Thyroid gland (tissue), 4 donors: Measurements from ENCODE around the gene CDK19. TPM values are rescaled to one million over a fixed set of nuclear protein-coding genes. Genes with fewer than 3 reads are reported as not detected.
"Not testable (repeated sequence)": the region's sequence is repeated elsewhere in the genome, so short reads cannot be mapped to it uniquely, and the experiment has no call there.

Experiments used
- DNase-seq, 2 donors: peaks; one replicate each; pipeline ENCODE4 v3.0.0-alpha.2; 2019
- H3K27ac ChIP-seq, 3 donors: fragments of 200-600 bp; sonication (generic); 1 replicate in 2 of 3; 2 replicates in 1 of 3; pipeline ENCODE4 v1.5.1; 2016 to 2019; ENCODE audit warnings: mild to moderate bottlenecking in 1 of 3, moderate library complexity in 1 of 3
- H3K27me3 ChIP-seq: fragments of 200-600 bp; sonication (generic); one replicate; pipeline ENCODE4 v1.5.1; 2019
- H3K36me3 ChIP-seq, 2 donors: fragments of 200-600 bp; sonication (generic); one replicate each; pipeline ENCODE4 v1.5.1; 2016 to 2019
- H3K4me1 ChIP-seq, 2 donors: fragments of 200-600 bp; sonication (generic); one replicate each; pipeline ENCODE4 v1.5.1; 2017 to 2019
- H3K4me3 ChIP-seq, 3 donors: fragments of 200-600 bp; sonication (generic); replicated peaks in 1 of 3; 1 replicate in 2 of 3; 2 replicates in 1 of 3; pipeline ENCODE4 v1.5.1; 2016; ENCODE audit warnings: mild to moderate bottlenecking in 1 of 3
- H3K9me3 ChIP-seq: fragments of 200-600 bp; sonication (generic); one replicate; pipeline ENCODE4 v1.5.1; 2017
- CTCF ChIP-seq, 6 experiments: fragments of 200-600 bp in 3 of 6; fragments of 450-650 bp in 3 of 6; sonication (generic) in 3 of 6; IDR thresholded peaks; one replicate each; pipeline ENCODE4 v1.5.1; 2016 to 2019; ENCODE audit warnings: antibody characterized with exemption in 6 of 6, mild to moderate bottlenecking in 2 of 6, inconsistent platforms in 1 of 6, moderate library complexity in 1 of 6
- POLR2A ChIP-seq, 2 donors: fragments of 450-650 bp; IDR thresholded peaks; one replicate each; pipeline ENCODE4 v1.6.1; 2017; ENCODE audit warnings: antibody characterized with exemption in 2 of 2, mild to moderate bottlenecking in 2 of 2, moderate library complexity in 1 of 2
- WGBS, 2 donors: methylation state at CpG; one replicate each; pipeline ENCODE4 v1.1.5; 2017; 5-methylcytosine and 5-hydroxymethylcytosine counted together
- intact Hi-C: fragments of 100-400 bp; cut with DNase I; formaldehyde crosslinking; loops from one replicate; pipeline ENCODE4 v1.15.1; 2023
- total RNA-seq, 4 donors: library from RNA; depleted of rRNA; stranded (reverse); fragments of >200 nt; gene quantifications; one replicate each; pipeline ENCODE4 v1.2.3, GENCODE V29; 2016

The CDK19 gene
- total RNA-seq, 4 donors from 2014 or later: 12.6 to 17.9 (median 13.3) TPM

GRCh38 chr6:110760589-110760988 lies 54.7 kb downstream of the CDK19 start:
- Histone ChIP-seq H3K27ac (no peak overlapping the region), H3K9me3 (no peaks in the 10 kb centered on the region), H3K4me1 (no peaks in the 10 kb centered on the region), H3K4me3 (no peak overlapping the region), H3K36me3 (no peaks in the 10 kb centered on the region), H3K27me3 (no peaks in the 10 kb centered on the region)
- TF ChIP-seq CTCF (IDR thresholded peaks at IDR 0.05) (no peak), POLR2A (IDR thresholded peaks at IDR 0.05) (no peak)
- WGBS, 2 donors: 94 to 97% methylated on average over 8 of the region's 8 CpGs
- no peak for DNase-seq
- intact Hi-C loops: no loop called here

- H3K4me3 ChIP-seq, H3K9me3 ChIP-seq, H3K27me3 ChIP-seq, H3K27ac ChIP-seq, H3K4me1 ChIP-seq, H3K36me3 ChIP-seq, intact Hi-C loops: not testable (repeated sequence)
- DNase-seq: peak; percentile 75
- 47 to 70% methylated on average over 5 of the region's 5 CpGs for WGBS, 2 donors
Measured at GRCh38 chr6:110760098-110760497, 55.2 kb downstream of the CDK19 start.

- 90 to 95% methylated on average over 4 of the region's 4 CpGs for WGBS, 2 donors
- TF ChIP-seq POLR2A (IDR thresholded peaks at IDR 0.05) (no peak), CTCF (IDR thresholded peaks at IDR 0.05) (no peak)
- intact Hi-C loops: no loop called here
- Histone ChIP-seq H3K4me1 (no peaks in the 10 kb centered on the region), H3K36me3 (no peaks in the 10 kb centered on the region), H3K27ac (no peak overlapping the region), H3K9me3 (no peaks in the 10 kb centered on the region), H3K27me3 (no peaks in the 10 kb centered on the region), H3K4me3 (no peak overlapping the region)
- DNase-seq: no peak
Measured at GRCh38 chr6:110757926-110758325, 57.3 kb downstream of the CDK19 start.

GRCh38 chr6:110756817-110757216 lies 58.5 kb downstream of the CDK19 start:
- H3K4me1 ChIP-seq: no peaks in the 10 kb centered on the region
- no peaks in the 10 kb centered on the region for H3K9me3 ChIP-seq
- H3K4me3 ChIP-seq: no peak overlapping the region
- intact Hi-C loops: no loop called here
- no peak for TF ChIP-seq CTCF (IDR thresholded peaks at IDR 0.05)
- TF ChIP-seq POLR2A (IDR thresholded peaks at IDR 0.05): no peak
- H3K36me3 ChIP-seq: no peaks in the 10 kb centered on the region
- no peaks in the 10 kb centered on the region for H3K27me3 ChIP-seq
- DNase-seq: no peak
- H3K27ac ChIP-seq: no peak overlapping the region
- WGBS, 2 donors: 72 to 79% methylated on average over 2 of the region's 2 CpGs

- Histone ChIP-seq H3K27ac (no peak overlapping the region), H3K36me3 (no peaks in the 10 kb centered on the region), H3K4me1 (no peaks in the 10 kb centered on the region), H3K9me3 (no peaks in the 10 kb centered on the region), H3K4me3 (no peak overlapping the region), H3K27me3 (no peaks in the 10 kb centered on the region)
- intact Hi-C loops: no loop called here
- no peak for TF ChIP-seq CTCF (IDR thresholded peaks at IDR 0.05)
- TF ChIP-seq POLR2A (IDR thresholded peaks at IDR 0.05): no peak
- 49 to 62% methylated on average over 3 of the region's 3 CpGs for WGBS, 2 donors
- no peak for DNase-seq
Measured at GRCh38 chr6:110755411-110755834, 59.8 kb downstream of the CDK19 start.

- 98% methylated on average over 9 of the region's 9 CpGs for WGBS, 2 donors
- intact Hi-C loops: not testable (repeated sequence)
Measured at GRCh38 chr6:110753936-110754668, 61.2 kb downstream of the CDK19 start.

More at GRCh38 chr6:110753936-110754668, 61.2 kb downstream of the CDK19 start:
- H3K4me1 ChIP-seq, DNase-seq, H3K9me3 ChIP-seq, H3K27ac ChIP-seq, H3K36me3 ChIP-seq, H3K27me3 ChIP-seq, H3K4me3 ChIP-seq: not testable (repeated sequence)
